CD8-positive, alpha-beta memory T cell (primary cell): ENCODE data around the gene TDRD3. TPM values are rescaled to one million over a fixed set of nuclear protein-coding genes. Genes with fewer than 3 reads are reported as not detected.
A peak's percentile ranks its signal among the peaks of the same experiment; 100 is the strongest.

Experiments used
- CTCF ChIA-PET: fragments of 350-600 bp; sonication (Branson Sonifier 250); formaldehyde crosslinking; loops from one replicate; lab custom pipeline; 2021; ENCODE audit warnings: antibody characterized with exemption; lab: Charles Lee
- POLR2A ChIA-PET: fragments of 350-600 bp; sonication (Branson Sonifier 250); formaldehyde crosslinking; loops from one replicate; lab custom pipeline; 2021; ENCODE audit warnings: antibody characterized with exemption; lab: Charles Lee
- DNase-seq, 5 donors: peaks; one replicate each; pipeline versions ENCODE4 v3.0.0 to v3.0.0-alpha.2; 2020 to 2022; ENCODE audit warnings: mixed read lengths in 1 of 5
- H3K27ac ChIP-seq: one replicate; pipeline ENCODE4 v1.7.0; 2013; ENCODE audit warnings: low read depth, mild to moderate bottlenecking, low read length, moderate library complexity
- H3K27me3 ChIP-seq: 2 replicates; pipeline ENCODE4 v1.7.0; 2013; ENCODE audit warnings: low read length, mild to moderate bottlenecking; ENCODE audit not compliant: insufficient read depth, poor library complexity, severe bottlenecking
- H3K36me3 ChIP-seq: 2 replicates; pipeline ENCODE4 v1.7.0; 2013; ENCODE audit warnings: mild to moderate bottlenecking, low read length, moderate library complexity; ENCODE audit not compliant: insufficient read depth
- H3K4me1 ChIP-seq: 2 replicates; pipeline ENCODE4 v1.7.0; 2013; ENCODE audit warnings: mild to moderate bottlenecking, low read length, moderate library complexity; ENCODE audit not compliant: insufficient read depth
- H3K4me3 ChIP-seq: 2 replicates; pipeline ENCODE4 v1.7.0; 2013; ENCODE audit warnings: mild to moderate bottlenecking, low read length
- H3K9me3 ChIP-seq: 2 replicates; pipeline ENCODE4 v1.7.0; 2013; ENCODE audit warnings: mild to moderate bottlenecking, low read length
- H3K27ac Mint-ChIP-seq, 8 donors: one replicate each; pipeline ENCODE4 v1.8.0; 2020 to 2021; ENCODE audit warnings: mixed read lengths in 8 of 8, mild to moderate bottlenecking in 6 of 8, inconsistent platforms in 3 of 8, moderate library complexity in 3 of 8
- H3K27me3 Mint-ChIP-seq, 2 donors: one replicate each; pipeline ENCODE4 v1.8.0; 2020 to 2021; ENCODE audit warnings: mixed read lengths in 2 of 2, mild to moderate bottlenecking in 1 of 2, moderate library complexity in 1 of 2
- H3K36me3 Mint-ChIP-seq, 3 donors: one replicate each; pipeline ENCODE4 v1.8.0; 2020 to 2021; ENCODE audit warnings: mixed read lengths in 3 of 3, inconsistent platforms in 1 of 3, mild to moderate bottlenecking in 1 of 3
- H3K4me1 Mint-ChIP-seq, 3 donors: one replicate each; pipeline ENCODE4 v1.8.0; 2020 to 2021; ENCODE audit warnings: mixed read lengths in 3 of 3, inconsistent platforms in 1 of 3, mild to moderate bottlenecking in 1 of 3
- H3K4me3 Mint-ChIP-seq, 7 donors: one replicate each; pipeline ENCODE4 v1.8.0; 2020 to 2021; ENCODE audit warnings: mixed read lengths in 7 of 7, mild to moderate bottlenecking in 6 of 7, moderate library complexity in 4 of 7, inconsistent platforms in 2 of 7
- H3K9me3 Mint-ChIP-seq, 5 donors: one replicate each; pipeline ENCODE4 v1.8.0; 2020 to 2022; ENCODE audit warnings: mixed read lengths in 5 of 5, mild to moderate bottlenecking in 3 of 5, moderate library complexity in 2 of 5, inconsistent platforms in 1 of 5
- polyA plus RNA-seq: library from polyadenylated mRNA; unstranded; fragments of 300-500 nt; fragmentation: Illumina TruSeq; gene quantifications from one replicate; pipeline ENCODE4 v1.2.3, GENCODE V29; 2021
- total RNA-seq, 2 experiments: library from RNA; stranded (reverse); gene quantifications; one replicate each; pipeline ENCODE4 v1.2.3, GENCODE V29; 2021

Gene TDRD3
- total and polyA plus RNA-seq, 3 experiments from 2014 or later = 8.7 to 22.7 (median 21.2) TPM

DNA sequence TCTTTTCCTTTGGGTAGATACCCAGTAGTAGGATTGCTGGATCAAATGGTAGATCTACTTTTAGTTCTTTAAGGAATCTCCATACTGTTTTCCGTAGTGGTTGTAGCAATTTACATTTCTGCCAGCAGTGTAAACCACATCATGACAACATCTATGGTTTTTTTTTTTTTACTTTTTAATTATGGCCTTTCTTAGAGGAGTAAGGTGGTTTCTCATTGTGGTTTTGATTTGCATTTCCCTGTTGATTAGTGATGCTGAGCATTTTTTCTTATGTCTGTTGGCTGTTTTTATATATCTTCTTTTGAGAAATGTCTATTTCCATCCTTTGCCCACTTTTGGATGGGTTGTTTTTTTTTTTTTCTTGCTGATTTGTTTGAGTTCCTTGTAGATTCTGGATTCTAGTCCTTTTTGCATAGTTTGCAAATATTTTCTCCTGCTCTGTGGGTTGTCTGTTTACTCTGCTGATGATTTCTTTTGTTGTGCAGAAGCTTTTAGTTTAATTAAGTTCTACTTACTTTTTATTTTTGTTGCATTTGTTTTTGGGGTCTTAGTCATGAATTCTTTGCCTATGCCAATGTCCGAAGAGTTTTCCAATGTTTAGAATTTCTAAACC is 38.8 kb downstream of the TDRD3 start:
- no peaks in the 10 kb centered on the region for H3K36me3 ChIP-seq
- H3K27me3 ChIP-seq = no peaks in the 10 kb centered on the region
- H3K36me3 Mint-ChIP-seq = peaks cover 0 to 1% (median 0%) of the 10 kb centered on the region in 3 donors
- peaks cover 27 to 36% (median 29%) of the 10 kb centered on the region in 3 donors for H3K4me1 Mint-ChIP-seq
- H3K9me3 Mint-ChIP-seq = peaks cover 0 to 2% (median 0%) of the 10 kb centered on the region in 5 donors
- H3K4me3 ChIP-seq = no peak overlapping the region
- POLR2A ChIA-PET = interaction anchor here (0.7 kb wide), 1 partner anchor 9 kb away, joined by 4 read pairs; no protein-coding TSS in a partner anchor
- no peaks in the 10 kb centered on the region for H3K4me1 ChIP-seq
- DNase-seq = peak in 1 of 5 donors; percentile 24
- peak overlapping the region in 2 of 7 donors; percentile 6 to 15 for H3K4me3 Mint-ChIP-seq
- H3K27me3 Mint-ChIP-seq = peaks cover 0 to 1% of the 10 kb centered on the region in 2 donors
- no peak overlapping the region for H3K27ac ChIP-seq
- CTCF ChIA-PET = no interaction called here
- no peaks in the 10 kb centered on the region for H3K9me3 ChIP-seq
- peak overlapping the region in 6 of 8 donors; percentile 11 to 87 (median 27) for H3K27ac Mint-ChIP-seq

DNA sequence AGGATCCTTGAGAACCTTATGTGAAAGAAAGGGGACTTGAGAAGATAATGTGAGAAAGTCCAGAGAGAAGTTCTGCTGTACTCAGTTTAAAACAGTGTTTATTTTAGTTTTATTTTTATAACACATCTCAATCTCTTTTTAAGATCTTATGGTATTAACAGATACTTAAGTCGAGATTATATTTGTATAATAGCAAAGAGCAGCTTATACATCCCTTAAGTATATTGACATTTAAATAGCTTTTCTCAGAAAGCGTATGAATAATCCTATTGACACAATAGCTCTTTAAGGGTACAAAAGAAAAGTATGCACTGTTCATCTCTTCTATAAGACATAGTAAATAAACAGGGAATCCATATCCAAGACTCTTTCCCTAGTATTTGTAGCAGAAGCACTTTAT is 42.2 kb downstream of the TDRD3 start:
- POLR2A ChIA-PET = no interaction called here
- CTCF ChIA-PET = no interaction called here
- DNase-seq = no peak
- H3K9me3 Mint-ChIP-seq = peaks cover 0 to 2% (median 0%) of the 10 kb centered on the region in 5 donors
- H3K27ac Mint-ChIP-seq = no peak overlapping the region
- H3K4me3 Mint-ChIP-seq = no peak overlapping the region
- peaks cover 0 to 1% of the 10 kb centered on the region in 2 donors for H3K27me3 Mint-ChIP-seq
- Histone ChIP-seq H3K4me3 (no peak overlapping the region), H3K9me3 (no peaks in the 10 kb centered on the region), H3K27ac (no peak overlapping the region), H3K4me1 (no peaks in the 10 kb centered on the region), H3K36me3 (no peaks in the 10 kb centered on the region), H3K27me3 (no peaks in the 10 kb centered on the region)
- H3K36me3 Mint-ChIP-seq = peaks cover 0 to 6% (median 0%) of the 10 kb centered on the region in 3 donors
- peaks cover 26 to 32% (median 29%) of the 10 kb centered on the region in 3 donors for H3K4me1 Mint-ChIP-seq

DNA sequence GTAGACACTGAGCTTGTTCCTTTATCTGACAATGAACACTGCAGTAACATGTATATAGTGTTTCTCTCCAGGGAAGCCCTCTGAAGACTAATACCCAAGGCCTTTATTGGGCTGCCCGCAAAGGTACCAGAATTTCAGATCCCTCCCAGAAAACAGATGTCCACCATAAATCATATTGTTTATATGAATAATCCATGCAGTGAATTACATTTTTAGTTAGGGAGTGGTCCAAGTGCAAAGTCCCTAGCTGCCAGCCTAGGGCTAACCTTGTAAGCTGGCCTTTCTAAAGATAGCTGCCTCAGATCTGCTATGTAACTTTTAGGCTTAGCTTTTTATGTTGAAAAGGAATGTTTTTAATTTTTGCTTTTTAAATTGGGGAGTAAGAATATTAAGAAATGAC is 44.7 kb downstream of the TDRD3 start:
- Histone ChIP-seq H3K4me3 (no peak overlapping the region), H3K4me1 (no peaks in the 10 kb centered on the region), H3K36me3 (no peaks in the 10 kb centered on the region), H3K27me3 (no peaks in the 10 kb centered on the region), H3K27ac (no peak overlapping the region), H3K9me3 (no peaks in the 10 kb centered on the region)
- peaks cover 11 to 15% (median 11%) of the 10 kb centered on the region in 3 donors for H3K4me1 Mint-ChIP-seq
- ChIA-PET CTCF (no interaction called here), POLR2A (no interaction called here)
- DNase-seq = no peak
- peaks cover 0 to 16% (median 0%) of the 10 kb centered on the region in 3 donors for H3K36me3 Mint-ChIP-seq
- H3K9me3 Mint-ChIP-seq = no peaks in the 10 kb centered on the region
- H3K27me3 Mint-ChIP-seq = no peaks in the 10 kb centered on the region
- H3K4me3 Mint-ChIP-seq = no peak overlapping the region
- H3K27ac Mint-ChIP-seq = no peak overlapping the region

DNA sequence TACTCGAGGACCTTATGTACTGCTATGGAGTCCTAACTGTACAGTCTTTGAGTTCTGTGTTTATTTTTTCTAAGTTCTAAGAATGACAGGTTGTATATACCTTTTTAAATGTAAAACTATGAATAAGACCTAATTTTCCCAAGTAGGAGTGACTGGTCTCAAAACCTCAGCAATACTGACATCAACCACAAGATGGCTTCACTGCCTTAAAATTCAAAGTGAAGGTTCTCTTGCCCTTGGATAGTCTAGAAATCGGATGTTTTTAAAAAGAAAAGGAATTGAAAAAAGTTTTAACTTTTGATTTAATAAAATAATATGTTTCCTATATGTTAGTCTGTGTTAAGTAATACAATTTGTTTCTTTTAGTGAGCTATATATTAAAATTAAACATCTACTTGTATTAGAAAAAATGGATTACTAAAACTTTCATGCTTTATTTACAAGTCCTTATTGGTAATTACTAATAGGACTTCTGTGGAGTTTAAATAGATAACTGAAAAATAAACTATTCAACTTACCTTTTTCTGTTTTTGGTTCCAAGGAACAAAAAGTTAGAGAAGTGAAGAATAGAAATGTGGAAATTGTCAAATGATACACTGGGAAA is 52.0 kb downstream of the TDRD3 start:
- no peaks in the 10 kb centered on the region for H3K27me3 ChIP-seq
- H3K4me1 ChIP-seq = no peaks in the 10 kb centered on the region
- H3K4me3 ChIP-seq = no peak overlapping the region
- no peaks in the 10 kb centered on the region for H3K4me1 Mint-ChIP-seq
- CTCF ChIA-PET = interaction anchor here (1.4 kb wide), 1 partner anchor 21 kb away, joined by 4 read pairs; no protein-coding TSS in a partner anchor
- no peaks in the 10 kb centered on the region for H3K9me3 ChIP-seq
- no peaks in the 10 kb centered on the region for H3K27me3 Mint-ChIP-seq
- H3K9me3 Mint-ChIP-seq = no peaks in the 10 kb centered on the region
- POLR2A ChIA-PET = no interaction called here
- no peak overlapping the region for H3K27ac Mint-ChIP-seq
- no peak for DNase-seq
- no peaks in the 10 kb centered on the region for H3K36me3 ChIP-seq
- no peak overlapping the region for H3K27ac ChIP-seq
- peaks cover 0 to 27% (median 4%) of the 10 kb centered on the region in 3 donors for H3K36me3 Mint-ChIP-seq
- H3K4me3 Mint-ChIP-seq = no peak overlapping the region

DNA sequence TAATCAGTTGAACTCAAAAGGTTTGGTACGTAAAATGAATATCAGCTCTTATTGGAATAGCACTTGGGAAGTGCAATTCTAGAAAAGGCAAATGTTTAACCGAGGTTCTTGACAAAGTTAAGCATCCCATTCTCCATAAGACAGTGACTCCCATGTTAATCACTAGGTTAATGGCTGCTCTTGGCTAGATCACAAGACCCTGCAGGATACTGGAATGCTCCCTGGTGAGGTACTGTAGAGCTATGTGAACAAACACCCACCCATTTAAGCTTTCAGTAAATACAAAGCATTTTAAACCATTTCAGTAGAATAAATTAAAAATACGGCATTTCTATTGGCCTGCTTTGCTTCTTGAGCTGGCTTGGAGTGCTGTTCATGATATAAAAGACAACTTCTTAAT is 56.5 kb downstream of the TDRD3 start:
- DNase-seq = no peak
- no peaks in the 10 kb centered on the region for H3K4me1 Mint-ChIP-seq
- peaks cover 0 to 22% (median 6%) of the 10 kb centered on the region in 3 donors for H3K36me3 Mint-ChIP-seq
- no peak overlapping the region for H3K27ac Mint-ChIP-seq
- H3K4me3 Mint-ChIP-seq = no peak overlapping the region
- Histone ChIP-seq H3K4me1 (no peaks in the 10 kb centered on the region), H3K9me3 (no peaks in the 10 kb centered on the region), H3K27me3 (no peaks in the 10 kb centered on the region), H3K27ac (no peak overlapping the region), H3K36me3 (no peaks in the 10 kb centered on the region), H3K4me3 (no peak overlapping the region)
- ChIA-PET POLR2A (no interaction called here), CTCF (no interaction called here)
- no peaks in the 10 kb centered on the region for H3K27me3 Mint-ChIP-seq
- H3K9me3 Mint-ChIP-seq = no peaks in the 10 kb centered on the region

DNA sequence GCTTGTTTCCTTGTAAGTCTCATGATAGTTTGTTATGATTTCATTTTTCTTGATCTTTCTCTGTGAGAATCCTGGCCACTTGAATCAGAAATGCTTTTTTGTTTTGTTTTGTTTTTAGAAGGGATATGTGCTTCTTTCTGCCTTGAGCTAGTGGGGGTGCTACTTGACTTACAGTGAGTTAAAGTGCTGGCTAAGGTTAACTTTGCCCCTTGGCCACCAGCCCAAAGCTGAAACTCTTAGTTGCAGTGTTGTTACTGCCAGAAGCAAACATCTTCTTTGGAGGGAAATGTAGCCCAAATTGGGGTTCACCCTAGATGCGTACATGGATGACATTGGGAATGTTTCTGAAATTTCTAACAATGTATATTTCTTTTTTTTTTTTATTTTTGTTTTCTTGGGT is 57.4 kb downstream of the TDRD3 start:
- Mint-ChIP-seq H3K27me3 (no peaks in the 10 kb centered on the region), H3K4me3 (no peak overlapping the region), H3K9me3 (no peaks in the 10 kb centered on the region), H3K27ac (no peak overlapping the region), H3K36me3 (peaks cover 0 to 25% (median 6%) of the 10 kb centered on the region in 3 donors), H3K4me1 (no peaks in the 10 kb centered on the region)
- ChIA-PET POLR2A (no interaction called here), CTCF (no interaction called here)
- Histone ChIP-seq H3K4me3 (no peak overlapping the region), H3K4me1 (no peaks in the 10 kb centered on the region), H3K27ac (no peak overlapping the region), H3K9me3 (no peaks in the 10 kb centered on the region), H3K36me3 (no peaks in the 10 kb centered on the region), H3K27me3 (no peaks in the 10 kb centered on the region)
- no peak for DNase-seq

DNA sequence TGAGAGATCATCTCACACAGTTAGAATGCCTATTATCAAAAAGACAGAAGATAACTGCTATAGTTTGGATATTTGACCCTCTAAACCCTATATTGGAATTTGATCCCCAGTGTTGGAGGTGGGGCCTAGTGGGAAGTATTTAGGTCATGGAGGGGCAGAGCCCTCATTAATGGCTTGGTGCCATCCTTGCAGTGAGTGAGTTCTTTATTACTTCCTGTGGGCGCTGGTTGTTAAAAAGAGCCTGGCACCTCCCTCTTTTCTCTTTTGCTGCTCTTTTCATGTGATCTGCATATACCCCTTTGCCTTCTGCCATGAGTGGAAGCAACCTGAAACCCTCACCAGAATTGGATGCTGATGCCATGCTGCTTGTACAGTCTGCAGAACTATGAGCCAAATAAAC is 66.8 kb downstream of the TDRD3 start:
- H3K9me3 ChIP-seq = no peaks in the 10 kb centered on the region
- H3K4me1 Mint-ChIP-seq = peaks cover 7 to 12% (median 9%) of the 10 kb centered on the region in 3 donors
- H3K4me3 Mint-ChIP-seq = no peak overlapping the region
- no peaks in the 10 kb centered on the region for H3K9me3 Mint-ChIP-seq
- peaks cover 9 to 46% (median 16%) of the 10 kb centered on the region in 3 donors for H3K36me3 Mint-ChIP-seq
- ChIA-PET CTCF (no interaction called here), POLR2A (no interaction called here)
- peaks cover 4% of the 10 kb centered on the region for H3K36me3 ChIP-seq
- DNase-seq = no peak
- no peaks in the 10 kb centered on the region for H3K4me1 ChIP-seq
- peaks cover 0 to 1% of the 10 kb centered on the region in 2 donors for H3K27me3 Mint-ChIP-seq
- no peak overlapping the region for H3K4me3 ChIP-seq
- peak overlapping the region in 1 of 8 donors; percentile 55 for H3K27ac Mint-ChIP-seq
- H3K27ac ChIP-seq = no peak overlapping the region
- H3K27me3 ChIP-seq = no peaks in the 10 kb centered on the region

DNA sequence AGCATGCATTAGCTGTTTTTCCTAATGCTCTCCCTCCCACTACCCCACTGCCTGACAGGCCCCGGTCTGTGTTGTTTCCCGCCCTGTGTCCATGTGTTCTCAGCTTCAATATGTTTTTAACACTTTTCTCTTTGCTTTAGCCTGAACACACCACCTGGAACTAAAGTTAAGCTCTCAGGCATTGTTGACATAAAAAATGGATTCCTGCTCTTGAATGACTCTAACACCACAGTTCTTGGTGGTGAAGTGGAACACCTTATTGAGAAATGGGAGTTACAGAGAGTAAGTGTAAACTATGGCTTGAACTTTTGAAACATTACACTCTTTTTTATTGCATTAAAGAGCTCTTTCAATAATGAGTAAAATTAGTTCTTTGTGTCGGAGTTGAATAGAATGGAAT is 70.1 kb downstream of the TDRD3 start:
- peak overlapping the region in 3 of 8 donors; percentile 13 to 81 (median 19) for H3K27ac Mint-ChIP-seq
- H3K4me1 ChIP-seq = no peaks in the 10 kb centered on the region
- no peaks in the 10 kb centered on the region for H3K9me3 Mint-ChIP-seq
- no peak for DNase-seq
- no peak overlapping the region for H3K27ac ChIP-seq
- H3K27me3 ChIP-seq = no peaks in the 10 kb centered on the region
- H3K9me3 ChIP-seq = no peaks in the 10 kb centered on the region
- CTCF ChIA-PET = no interaction called here
- H3K4me3 ChIP-seq = no peak overlapping the region
- POLR2A ChIA-PET = no interaction called here
- H3K27me3 Mint-ChIP-seq = no peaks in the 10 kb centered on the region
- H3K36me3 Mint-ChIP-seq = peaks cover 15 to 51% (median 20%) of the 10 kb centered on the region in 3 donors
- peaks cover 2% of the 10 kb centered on the region for H3K36me3 ChIP-seq
- H3K4me3 Mint-ChIP-seq = no peak overlapping the region
- peaks cover 7 to 12% (median 9%) of the 10 kb centered on the region in 3 donors for H3K4me1 Mint-ChIP-seq
